Measurements from ENCODE around the gene TMEM134.
"Not testable (repeated sequence)": the region's sequence is repeated elsewhere in the genome, so short reads cannot be mapped to it uniquely, and the experiment has no call there.

The TMEM134 gene

DNA sequence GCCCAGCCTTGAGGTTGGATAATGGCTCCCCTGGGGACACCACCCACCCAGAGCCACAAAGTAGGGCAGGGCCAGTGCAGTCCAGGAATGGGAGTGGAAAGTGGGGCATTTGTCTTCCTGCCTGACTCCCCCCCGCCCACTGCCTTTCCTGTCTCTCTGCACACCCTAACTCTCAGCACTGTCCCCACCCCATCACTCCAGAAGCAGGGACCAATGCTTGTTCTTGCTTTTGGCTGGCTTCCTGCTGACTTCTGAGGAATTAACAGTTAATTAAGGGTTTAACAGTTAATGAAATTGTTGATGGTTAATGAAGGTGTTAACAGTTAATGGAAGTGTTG is 31.4 kb upstream of the TMEM134 start:
- no peak for DNase-seq

DNA sequence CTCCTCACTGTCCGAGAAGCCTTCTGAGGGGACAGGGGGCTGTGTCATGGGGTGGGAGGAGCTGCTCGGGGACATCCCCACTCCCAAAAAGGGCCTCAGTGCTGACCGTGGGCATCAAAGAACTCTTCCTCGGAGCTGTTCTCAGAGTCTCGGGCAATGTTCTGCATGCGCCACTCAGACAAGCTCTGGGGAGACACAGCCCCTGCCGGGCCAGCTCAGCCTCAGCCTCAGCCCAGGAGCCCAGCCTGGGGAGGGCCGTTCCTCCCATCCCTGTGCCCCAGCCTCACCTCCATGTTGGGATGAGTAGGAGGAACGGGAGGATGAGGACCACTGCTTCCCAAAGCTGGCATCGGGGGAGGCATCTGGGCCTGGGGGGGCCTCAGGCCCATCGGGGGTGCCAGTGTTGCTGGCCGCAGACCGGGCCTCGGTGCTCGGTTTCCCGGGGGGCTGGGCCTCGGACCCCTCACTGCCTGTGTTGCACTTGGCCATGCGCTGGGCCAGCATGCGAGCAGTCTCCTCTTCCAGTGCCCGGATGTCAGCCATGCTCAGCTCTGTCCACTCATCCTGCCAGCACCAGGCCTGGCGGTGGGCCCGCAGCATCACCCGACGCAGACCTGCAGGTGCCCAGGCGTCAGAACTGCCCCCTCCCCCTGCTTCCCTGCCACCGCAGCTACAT is 30.9 kb upstream of the TMEM134 start:
- DNase-seq: no peak

DNA sequence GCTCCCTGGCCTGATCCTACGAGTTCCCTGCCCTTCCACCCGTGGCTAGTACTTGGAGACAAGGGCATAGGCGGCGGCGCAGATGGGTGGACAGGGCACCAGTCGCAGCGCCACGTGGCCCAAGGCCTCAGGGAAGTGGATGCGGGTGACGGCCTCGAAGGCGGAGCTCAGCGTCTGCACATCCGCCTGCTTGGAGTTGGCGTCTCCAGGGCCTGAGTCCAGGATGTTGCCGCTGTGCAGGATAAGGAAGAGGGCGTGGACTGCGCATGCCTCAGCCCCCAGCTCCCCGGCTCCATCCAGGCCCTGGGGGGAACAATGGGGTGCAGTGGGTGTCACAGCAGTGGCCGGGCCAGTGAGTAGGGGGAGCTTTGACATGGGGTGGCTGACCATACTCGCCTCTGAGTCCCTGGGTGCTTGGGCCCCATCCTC is 29.5 kb upstream of the TMEM134 start:
- no peak for DNase-seq

DNA sequence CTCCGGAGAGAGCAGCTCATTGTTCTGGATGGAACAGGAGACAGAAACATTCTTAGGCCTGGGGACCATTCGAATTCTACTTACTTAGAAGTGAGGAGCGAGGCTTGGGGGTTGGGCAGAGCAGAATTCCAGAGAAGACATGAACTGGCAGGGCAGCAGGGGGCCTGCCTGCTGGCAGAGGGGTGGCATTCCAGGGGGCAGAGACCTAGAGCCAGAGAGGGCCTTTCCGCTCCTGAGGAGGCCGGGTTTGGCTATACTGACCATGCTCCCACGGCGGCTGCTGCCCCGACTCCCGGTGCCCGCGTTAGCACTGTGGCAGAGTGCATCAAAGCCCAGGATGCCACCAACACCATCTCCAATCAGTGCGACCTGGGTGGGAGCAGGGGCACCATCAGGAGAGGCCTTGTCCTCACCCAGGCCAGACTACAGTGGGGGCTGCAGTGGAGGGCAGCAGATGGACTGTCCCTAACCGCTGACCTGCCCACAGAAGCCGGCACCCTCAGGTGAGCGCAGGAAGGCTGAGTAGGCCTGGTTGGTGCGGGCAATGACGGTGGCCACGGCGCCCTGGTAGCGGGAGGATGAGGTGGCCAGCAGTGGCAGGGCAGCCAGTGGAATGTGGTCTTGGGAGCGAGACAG is 28.7 kb upstream of the TMEM134 start:
- no peak for DNase-seq

DNA sequence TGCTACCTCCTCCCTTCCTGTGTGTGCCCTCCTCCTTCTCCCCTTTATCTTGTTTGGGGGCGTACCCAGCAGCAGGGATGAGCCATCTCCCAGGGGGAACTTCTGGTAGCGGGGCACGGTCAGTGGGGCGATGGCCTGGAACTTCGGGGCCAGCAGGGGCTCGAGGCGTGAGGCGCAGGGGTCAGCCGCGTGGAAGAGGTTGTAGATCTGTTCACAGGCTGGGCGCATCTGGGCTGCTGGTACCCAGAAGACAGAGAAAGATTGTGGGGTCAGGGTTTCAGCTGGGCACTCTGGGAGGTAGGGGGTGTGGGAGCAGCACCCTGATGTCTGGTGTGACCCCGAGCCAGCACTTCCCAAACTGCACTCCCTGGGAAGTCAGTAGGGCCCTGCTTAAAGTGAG is 27.1 kb upstream of the TMEM134 start:
- DNase-seq: no peak

DNA sequence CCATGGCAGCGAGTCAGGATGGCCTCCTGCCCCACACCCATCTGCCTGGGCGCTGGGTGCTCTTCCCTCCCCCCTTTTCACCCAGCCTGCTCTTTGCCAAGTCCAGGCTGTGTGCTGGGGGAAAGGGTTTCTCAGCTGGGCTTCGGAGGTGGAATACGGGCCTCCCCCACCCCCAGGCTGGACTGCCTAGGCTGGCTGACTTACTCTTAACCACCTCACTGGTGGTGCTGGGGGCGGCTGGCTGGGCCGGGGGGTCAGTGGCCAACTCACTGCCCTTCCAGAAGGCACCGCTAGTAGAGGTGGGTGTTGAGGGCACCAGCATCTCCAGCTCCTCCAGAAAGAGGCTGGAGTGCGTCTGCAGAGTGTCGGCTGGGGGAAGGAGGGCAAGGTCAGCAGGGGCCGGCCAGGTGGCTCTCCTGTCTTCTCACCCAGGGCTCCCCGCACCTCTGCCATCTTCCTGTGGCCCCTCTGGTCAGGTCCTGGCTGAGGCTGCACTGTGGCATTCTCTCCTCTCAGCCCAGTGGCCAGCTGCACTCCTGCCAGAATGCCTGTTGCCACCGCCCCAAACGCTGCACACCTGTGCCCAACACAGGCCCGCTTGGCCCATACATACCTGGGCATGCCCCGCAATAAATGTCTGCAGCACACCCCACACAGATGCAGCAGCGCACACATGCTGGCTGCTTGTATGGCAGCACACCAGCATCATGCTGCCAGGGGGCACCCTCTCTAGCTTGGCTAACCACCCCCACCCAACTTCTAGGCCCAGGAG is 26.4 kb upstream of the TMEM134 start:
- no peak for DNase-seq

DNA sequence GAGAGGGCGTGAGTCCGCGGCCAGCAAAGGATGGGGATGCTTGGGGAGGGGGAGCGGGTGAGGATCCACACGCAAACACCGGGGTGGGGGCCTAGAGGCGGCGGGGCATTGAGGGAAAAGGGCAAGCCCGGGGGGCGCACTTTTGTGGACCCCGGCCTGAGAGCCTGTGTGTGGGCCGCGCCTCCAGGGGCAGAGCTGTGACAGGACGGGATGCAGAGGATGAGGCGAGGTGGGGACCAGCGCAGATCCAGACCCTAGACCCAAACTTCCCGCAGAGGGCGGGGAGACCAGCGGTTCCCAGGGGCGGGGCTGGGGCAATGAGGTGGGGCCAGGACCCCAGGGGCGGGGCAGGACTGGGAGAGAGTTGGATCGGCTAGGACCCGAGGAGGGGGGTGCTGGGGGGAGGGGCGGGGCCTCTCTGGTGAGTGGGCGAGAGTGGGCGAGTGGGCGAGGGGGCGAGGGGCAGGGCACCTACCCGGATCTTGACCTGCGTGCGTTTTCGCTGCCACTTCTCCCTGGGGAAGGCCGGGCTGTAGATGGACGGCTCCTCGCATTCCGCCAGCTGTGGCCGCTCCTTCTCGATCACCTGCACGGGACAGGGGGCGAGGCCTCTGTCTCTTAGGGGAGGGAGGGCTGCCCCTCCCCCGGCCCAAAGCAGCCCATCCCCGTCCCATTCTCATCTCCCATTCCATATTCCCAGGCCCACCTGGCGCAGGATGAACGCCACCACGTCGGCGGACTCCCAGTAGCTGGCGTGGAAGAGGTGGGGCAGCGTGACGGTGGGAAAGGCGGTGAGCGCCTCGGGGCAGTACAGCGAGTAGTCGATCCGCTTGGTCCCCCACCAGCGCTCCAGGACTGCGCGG is 25.6 kb upstream of the TMEM134 start:
- no peak for DNase-seq

DNA sequence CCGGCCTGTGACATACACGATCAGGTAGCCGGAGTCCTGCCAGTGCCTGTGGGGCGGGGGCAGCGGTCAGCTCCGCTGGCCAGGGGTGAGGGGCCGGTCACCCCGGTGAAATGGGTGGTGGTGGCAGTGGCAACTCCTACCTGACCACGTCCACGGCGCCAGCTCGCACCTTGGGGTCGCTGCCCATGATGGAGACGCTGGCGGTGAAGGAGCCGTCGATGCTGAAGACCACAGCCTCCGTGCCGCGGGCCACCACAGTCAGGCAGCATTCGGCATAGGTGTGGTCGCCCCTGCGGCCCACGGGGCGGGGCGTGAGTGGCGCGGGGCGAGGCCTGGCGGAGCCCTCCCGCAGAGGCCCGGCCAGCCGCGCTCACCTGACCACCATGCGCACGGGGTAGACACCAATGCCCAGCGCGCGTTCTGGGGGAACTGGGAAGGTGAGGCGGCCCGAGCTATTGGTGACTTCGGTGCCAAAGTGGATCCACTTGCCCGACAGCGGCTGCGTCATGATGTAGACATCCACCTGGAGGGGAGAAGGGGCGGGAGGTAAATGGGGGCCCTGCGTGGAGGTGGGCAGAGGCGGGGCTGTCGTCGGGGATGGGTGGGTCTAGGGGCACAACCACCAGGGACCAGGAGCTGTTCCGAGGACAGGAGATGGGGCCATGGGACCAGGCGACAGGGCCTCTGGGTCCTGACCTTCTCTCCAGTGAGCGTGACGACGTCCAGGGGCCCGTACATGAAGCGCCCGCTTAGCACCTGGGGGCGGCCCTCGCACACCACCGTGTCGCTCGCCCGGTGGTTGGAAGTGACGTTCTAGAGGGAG is 24.7 kb upstream of the TMEM134 start:
- DNase-seq: no peak

DNA sequence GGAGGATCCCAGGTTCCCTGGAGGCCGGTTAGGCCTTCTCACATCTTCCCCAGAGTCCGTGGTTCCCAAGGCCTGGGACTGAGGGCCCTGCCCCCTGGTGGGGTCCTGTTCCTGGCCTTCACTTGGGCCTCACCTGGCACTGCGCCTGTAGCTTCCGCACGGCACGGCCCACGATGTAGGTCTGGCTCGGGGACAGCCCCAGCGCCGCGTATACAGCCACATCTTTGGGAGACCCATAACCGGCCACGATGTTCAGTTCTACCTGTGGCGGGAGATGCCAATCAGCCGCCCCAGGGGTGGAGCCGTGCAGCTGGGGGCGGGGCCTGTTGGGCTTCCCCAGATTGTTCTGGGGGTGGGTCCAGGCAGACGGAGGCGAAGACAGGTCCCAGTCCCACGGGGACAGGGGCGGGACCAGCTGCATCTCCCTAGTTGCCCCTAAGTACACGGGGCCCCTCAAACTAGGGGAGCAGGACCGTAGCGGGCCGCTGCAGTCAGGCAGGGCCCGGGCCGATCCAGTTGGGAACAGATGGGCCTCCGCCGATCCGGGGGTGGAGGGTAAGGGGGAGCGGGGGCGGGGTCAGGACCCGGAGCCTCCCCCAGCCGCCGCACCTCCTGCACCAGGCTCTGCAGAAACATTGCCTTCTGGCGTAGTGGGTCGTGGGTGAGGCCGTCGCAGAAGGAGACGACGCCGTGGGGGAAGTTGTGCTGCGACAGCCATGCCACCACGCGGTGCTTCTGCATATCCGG is 23.9 kb upstream of the TMEM134 start:
- no peak for DNase-seq

DNA sequence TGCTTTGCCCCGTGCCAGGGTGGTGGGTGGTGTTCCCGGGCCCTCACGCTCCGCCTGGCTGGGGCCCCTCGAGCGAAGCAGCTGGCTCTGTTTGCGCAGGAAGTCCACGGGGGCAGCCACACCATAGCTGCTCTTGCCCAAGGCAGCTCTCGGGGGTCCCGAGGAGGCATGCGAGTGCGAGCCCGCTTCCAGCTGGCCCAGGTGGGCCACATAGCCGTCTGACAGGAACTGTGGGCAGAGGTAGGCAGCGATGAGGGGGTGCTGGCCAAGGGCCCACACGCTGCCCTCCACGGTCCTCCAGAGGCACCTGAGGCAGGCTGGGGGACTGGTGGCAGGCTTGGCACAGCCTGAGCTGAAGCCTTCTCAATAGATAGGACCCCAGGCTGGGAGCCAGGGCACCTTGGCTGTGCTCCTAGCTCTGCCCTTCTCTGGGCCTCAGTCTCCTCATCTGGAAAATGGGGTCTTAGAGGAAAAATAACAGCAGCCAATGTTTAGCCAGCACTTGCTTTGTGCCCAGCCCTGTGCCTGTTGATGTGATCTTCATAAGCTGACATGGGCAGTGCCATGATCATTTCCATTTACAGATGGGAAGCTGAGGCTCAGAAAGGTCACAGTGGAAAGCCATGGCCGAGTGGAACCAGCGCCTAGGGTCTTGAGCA is 23.1 kb upstream of the TMEM134 start:
- no peak for DNase-seq

DNA sequence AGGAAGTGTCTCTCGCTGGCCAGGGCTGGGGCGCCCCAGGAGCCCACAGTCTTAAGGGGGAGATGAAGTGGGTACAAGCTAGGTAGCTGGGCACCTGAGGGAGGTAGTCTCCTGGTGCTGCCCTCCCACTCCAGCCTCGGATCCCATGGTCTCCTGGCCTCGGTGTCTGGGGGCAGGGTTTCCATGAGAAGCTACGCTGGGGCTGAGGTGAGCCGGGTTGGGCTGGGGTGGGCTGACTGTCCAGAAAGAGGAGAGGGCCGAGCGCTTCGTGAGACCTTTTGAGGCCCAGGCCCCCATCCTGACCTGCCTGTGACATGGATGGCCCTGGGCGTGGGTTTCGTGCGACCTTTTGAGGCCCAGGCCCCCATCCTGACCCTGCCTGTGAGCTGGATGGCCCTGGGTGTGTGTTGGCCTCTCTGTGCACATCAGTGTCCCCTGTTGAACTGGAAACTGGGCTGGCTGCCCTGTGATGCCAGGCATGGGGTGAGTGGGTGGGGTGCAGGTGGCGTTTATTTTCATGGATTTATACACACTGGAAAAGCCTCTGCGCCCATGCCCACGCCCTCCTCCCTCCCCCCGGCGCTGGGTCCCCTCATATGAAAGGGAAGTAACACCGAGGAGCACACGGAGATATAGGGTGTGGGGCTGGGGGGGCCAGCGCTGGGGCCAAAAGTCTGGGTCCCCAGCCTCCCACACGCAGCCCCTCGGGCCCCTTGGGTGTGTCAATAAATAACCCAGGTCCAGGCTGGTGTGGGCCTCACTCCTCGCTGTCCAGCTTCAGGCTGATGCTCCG is 22.4 kb upstream of the TMEM134 start:
- DNase-seq: no peak

DNA sequence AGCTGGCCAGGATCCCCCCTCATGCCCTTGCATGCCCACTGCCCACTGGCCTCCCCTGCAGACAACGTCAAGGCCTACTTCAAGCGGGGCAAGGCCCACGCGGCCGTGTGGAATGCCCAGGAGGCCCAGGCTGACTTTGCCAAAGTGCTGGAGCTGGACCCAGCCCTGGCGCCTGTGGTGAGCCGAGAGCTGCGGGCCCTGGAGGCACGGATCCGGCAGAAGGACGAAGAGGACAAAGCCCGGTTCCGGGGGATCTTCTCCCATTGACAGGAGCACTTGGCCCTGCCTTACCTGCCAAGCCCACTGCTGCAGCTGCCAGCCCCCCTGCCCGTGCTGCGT is 21.6 kb upstream of the TMEM134 start:
- DNase-seq: no peak

DNA sequence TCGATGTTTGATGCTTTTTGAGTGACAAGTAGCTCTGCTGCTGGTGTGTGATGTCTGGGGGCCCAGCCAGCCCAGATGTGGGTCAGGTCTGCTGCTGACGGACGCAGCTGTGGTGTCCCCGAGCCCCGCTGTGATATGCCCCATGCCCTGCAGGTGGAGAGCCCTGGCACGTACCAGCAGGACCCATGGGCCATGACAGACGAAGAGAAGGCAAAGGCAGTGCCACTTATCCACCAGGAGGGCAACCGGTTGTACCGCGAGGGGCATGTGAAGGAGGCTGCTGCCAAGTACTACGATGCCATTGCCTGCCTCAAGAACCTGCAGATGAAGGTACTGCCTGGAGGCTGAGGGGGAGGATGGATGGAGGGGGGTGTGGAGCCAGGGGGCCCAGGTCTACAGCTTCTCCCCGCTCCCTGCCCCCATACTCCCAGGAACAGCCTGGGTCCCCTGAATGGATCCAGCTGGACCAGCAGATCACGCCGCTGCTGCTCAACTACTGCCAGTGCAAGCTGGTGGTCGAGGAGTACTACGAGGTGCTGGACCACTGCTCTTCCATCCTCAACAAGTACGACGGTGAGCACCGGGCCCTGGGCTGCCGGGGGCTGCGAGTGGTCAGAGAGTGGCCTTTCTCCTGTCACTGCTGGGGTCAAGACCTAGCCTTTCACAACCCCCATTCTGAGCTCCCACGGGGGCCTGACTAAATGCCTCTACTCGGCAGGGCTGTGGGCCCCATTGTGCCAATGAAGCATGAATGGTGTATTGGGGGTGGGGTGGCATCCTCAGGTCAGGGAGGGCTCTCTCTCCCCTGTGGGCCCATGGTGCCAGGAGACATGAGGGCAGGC is 21.1 kb upstream of the TMEM134 start:
- no peak for DNase-seq

DNA sequence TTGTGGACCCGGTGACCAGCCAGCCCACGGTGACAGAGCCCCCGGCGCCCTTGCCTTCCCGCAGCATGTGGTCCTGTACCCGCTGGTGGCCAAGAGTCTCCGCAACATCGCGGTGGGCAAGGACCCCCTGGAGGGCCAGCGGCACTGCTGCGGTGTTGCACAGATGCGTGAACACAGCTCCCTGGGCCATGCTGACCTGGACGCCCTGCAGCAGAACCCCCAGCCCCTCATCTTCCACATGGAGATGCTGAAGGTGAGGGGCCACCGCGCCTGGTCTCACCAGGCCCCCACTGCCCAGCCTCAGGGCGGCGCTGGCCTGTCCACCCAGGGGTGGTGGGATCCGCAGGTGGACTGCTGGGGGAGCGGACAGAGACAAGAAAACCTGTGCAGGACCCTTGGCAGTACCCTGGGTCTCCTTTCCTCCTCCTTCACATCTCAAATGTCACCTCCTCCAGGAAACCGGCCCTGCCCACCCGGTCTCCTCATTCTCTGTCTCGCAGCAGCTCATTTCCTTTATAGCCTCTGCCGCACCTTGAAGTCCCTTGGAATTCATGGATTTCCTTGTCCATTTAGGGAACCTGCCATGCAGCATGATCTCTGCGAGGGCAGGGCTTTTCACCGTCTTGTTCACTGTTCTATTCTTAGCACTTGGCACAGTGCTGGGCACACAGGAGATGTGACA is 20.3 kb upstream of the TMEM134 start:
- no peak for DNase-seq

DNA sequence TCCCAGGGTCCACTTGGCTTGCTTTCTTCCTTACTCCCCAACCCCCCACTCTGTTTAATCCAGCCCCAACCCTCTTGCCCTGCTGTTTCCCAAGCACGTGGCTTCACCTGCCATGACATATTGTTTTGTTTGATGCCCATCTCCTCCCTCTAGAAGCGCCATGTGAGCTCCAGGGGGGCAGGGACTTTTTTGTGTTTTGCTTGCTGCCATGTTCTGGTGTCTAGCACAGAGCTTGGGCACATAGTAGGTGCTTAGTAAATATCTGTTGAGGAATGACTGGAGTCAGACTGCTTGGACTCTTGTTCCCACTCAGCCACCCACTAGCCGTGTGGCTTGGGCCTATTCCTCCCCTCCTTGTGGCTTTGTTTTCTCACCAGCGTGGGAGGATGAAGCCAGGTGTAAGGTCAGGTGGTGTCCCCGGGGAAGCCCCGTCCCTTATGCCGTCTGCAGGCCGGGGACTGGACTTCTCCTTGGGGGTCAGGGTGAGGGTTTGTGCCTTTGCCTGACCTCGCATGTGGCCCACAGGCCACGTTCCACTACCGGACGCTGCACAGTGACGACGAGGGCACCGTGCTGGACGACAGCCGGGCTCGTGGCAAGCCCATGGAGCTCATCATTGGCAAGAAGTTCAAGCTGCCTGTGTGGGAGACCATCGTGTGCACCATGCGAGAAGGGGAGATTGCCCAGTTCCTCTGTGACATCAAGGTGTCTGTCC is 17.6 kb upstream of the TMEM134 start:
- DNase-seq: no peak

DNA sequence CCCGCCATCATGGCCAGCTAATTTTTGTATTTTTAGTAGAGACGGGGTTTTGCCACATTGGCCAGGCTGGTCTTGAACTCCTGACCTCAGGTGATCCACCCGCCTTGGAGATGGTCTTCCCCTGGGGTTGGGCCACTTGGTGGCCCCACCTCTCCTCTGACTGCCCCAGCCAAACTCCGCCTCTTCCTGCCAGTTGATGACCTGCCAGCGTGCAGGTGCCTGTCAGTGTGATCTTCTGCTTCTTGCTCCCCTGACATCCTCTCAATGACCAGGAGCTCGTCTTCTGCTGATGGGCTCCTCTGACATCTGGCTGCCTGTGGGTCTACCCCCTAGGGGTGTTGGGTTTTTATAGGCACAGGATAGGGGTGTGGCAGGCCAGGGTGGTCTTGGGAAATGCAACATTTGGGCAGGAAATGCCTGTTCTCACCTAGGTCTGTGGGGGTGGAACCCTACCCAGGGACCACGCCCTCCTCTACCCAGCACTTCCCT is 16.9 kb upstream of the TMEM134 start:
- DNase-seq: not testable (repeated sequence)

DNA sequence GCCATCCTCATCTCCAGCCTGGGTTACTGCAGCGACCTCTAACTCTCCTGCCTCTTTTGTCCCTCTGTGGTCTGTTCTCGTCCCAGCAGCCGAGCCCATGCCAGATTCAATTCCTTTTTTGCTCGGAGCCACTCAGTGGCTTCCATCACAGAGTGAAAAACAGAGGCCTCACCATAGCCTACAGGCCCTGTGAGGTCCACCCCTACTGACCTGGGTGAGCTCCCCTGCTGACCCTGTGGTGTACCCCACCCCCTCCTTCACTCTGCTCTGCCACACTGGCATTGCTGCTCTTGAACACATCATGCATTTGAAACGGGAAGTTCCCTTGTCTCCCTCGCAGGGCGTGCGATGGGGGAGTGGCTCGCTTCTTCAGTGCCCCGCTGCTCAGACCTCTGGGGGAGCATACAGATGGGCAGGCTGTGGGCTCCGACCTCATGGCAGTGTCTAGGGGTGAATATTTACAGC is 15.8 kb upstream of the TMEM134 start:
- peak; percentile 46 for DNase-seq
